Large intestine (tissue), 3 donors: ENCODE data around the gene GP1BB. TPM values are rescaled to one million over a fixed set of nuclear protein-coding genes. Genes with fewer than 3 reads are reported as not detected.
A peak's percentile ranks its signal among the peaks of the same experiment; 100 is the strongest.

ENCODE experiments used
- DNase-seq, 2 donors: peaks; one replicate each; pipeline versions ENCODE4 v3.0.0 to v3.0.0-alpha.2; 2013
- H3K27ac ChIP-seq: one replicate; pipeline ENCODE4 v1.5.1; 2013; ENCODE audit warnings: low read length
- H3K27me3 ChIP-seq: 2 replicates; pipeline ENCODE4 v1.6.1; 2013; ENCODE audit warnings: low read length; ENCODE audit not compliant: control insufficient read depth, insufficient read depth
- H3K36me3 ChIP-seq: 2 replicates; pipeline ENCODE4 v1.6.1; 2013; ENCODE audit warnings: low read length; ENCODE audit not compliant: control insufficient read depth, insufficient read depth
- H3K4me1 ChIP-seq: one replicate; pipeline ENCODE4 v1.6.1; 2013; ENCODE audit warnings: low read length; ENCODE audit not compliant: control insufficient read depth, insufficient read depth
- H3K4me3 ChIP-seq: one replicate; pipeline ENCODE4 v1.5.1; 2013; ENCODE audit warnings: low read length
- H3K9me3 ChIP-seq: one replicate; pipeline ENCODE4 v1.6.1; 2013; ENCODE audit warnings: mild to moderate bottlenecking, low read depth, low read length, moderate library complexity; ENCODE audit not compliant: control insufficient read depth
- WGBS: methylation state at CpG from one replicate; pipeline ENCODE4 v1.1.5; 2013; ENCODE audit warnings: low lambda C conversion rate; ENCODE audit not compliant: insufficient coverage; 5-methylcytosine and 5-hydroxymethylcytosine counted together
- polyA plus RNA-seq: library from polyadenylated mRNA; unstranded; fragments of 120-200 nt; gene quantifications from one replicate; pipeline ENCODE4 v1.2.1, GENCODE V29; 2013

Gene GP1BB
- polyA plus RNA-seq, 1 donor, result 4.4 TPM

DNA sequence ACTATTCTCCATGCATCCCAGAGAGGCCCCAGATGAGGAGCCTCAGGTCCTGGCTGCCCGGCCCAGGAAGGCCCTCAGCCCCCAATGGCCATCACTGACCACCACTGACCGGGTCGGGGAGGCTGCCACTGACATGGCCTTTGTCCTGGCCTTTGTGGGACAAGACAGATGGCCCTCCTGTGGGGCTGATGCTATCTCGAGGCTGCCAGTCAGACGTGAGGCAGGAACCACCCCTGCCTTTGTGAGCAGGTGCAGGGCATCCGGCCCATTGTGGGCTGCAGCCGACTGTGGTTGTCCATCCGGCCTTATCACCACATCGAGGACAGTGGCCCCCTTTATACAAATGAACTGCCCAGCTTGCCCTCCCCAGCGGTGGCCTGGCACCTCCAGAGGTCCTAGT lies 5.5 kb downstream of the GP1BB start:
- Histone ChIP-seq H3K27ac (no peak overlapping the region), H3K27me3 (peaks cover 31% of the 10 kb centered on the region), H3K36me3 (no peaks in the 10 kb centered on the region), H3K4me1 (peaks cover 7% of the 10 kb centered on the region), H3K4me3 (no peak overlapping the region), H3K9me3 (no peaks in the 10 kb centered on the region)
- WGBS, result no CpG with 5 or more reads among the region's 10 CpGs
- no peak for DNase-seq

DNA sequence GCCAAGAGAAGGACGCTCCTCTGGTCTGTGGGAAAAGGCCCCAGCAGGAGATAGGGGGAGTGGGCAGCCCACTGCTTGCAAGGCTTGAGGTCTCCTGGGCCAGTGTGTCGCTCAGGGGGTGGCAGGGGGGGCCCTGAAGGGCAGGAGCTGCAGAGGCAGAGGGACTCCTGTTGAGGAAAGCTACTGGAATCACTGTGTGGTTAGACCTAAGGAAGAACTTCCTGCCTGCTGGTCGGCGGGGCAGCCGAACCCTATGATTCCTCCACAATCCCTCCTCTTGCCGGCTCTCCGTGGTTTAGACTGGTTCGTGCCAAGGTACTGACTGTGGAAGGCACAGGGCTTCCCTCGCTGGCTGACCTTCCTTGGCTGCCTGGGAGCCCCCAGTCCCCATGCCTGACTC lies 6.2 kb downstream of the GP1BB start:
- Histone ChIP-seq H3K4me3 (no peak overlapping the region), H3K36me3 (no peaks in the 10 kb centered on the region), H3K4me1 (peaks cover 7% of the 10 kb centered on the region), H3K27me3 (peaks cover 28% of the 10 kb centered on the region), H3K27ac (no peak overlapping the region), H3K9me3 (no peaks in the 10 kb centered on the region)
- no CpG with 5 or more reads among the region's 9 CpGs for WGBS
- DNase-seq, result no peak

DNA sequence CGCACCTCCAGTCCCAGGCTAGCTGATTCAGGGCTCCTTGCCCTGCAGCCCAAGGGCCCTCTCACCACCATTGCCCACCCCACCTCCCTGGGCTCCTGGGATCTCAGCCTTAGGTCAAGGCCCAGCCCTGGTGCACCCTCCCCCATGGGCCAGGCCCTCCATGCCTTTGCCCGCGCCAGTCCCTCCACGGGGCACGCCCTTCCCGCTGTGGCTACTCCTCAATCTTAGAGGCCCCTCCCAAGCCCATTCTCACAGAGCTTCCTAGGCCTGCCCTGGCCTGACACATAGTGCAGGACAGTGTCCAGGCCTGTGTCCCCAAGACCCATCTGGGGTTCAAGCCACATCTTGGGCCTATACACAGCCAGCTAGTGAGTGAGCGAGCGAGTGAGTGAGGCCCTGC lies 6.9 kb downstream of the GP1BB start:
- Histone ChIP-seq H3K27me3 (peaks cover 21% of the 10 kb centered on the region), H3K9me3 (no peaks in the 10 kb centered on the region), H3K4me3 (no peak overlapping the region), H3K36me3 (no peaks in the 10 kb centered on the region), H3K27ac (no peak overlapping the region), H3K4me1 (peaks cover 7% of the 10 kb centered on the region)
- WGBS, result no CpG with 5 or more reads among the region's 8 CpGs
- DNase-seq, result no peak

DNA sequence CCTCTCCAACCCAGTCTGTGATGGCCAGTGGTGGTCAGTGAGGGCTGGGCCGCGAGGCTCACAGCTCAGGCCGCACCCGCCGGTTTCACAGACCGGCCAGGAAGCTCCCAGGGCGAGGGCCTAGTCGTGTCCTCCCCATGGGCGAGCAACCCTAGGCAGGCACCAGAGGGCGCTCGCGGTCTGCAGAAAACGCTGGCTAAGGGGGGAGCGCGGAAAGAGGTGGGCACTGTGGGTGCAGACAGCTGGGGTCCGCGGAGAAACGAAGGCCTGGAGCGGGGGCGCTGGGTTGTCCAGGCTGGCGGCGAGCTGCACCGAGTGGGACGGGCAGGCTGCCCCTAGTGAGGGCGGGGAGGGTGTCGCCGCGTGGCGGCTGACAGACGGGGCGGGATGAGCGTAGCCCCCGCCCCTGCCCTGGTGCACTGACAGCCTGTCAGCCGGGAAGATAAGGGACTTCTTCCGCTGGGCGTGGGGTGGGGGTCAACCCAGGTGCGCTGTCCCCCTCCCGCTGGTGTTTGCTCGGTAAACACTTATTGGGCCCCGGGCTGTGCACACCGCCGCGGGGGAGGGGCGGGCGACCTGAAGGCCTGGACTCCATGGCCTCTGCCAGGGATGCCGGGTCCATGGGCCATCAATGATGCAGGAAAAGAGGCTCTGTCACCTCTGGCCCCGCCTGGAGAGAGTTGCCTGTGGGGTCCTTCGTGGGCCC lies 7.5 kb downstream of the GP1BB start:
- peak; percentile 62 to 64 for DNase-seq
- H3K36me3 ChIP-seq, result no peaks in the 10 kb centered on the region
- H3K4me3 ChIP-seq, result peak overlapping the region; percentile 31
- no peaks in the 10 kb centered on the region for H3K9me3 ChIP-seq
- no peak overlapping the region for H3K27ac ChIP-seq
- peaks cover 7% of the 10 kb centered on the region for H3K4me1 ChIP-seq
- peaks cover 21% of the 10 kb centered on the region for H3K27me3 ChIP-seq
- WGBS, result no CpG with 5 or more reads among the region's 48 CpGs

DNA sequence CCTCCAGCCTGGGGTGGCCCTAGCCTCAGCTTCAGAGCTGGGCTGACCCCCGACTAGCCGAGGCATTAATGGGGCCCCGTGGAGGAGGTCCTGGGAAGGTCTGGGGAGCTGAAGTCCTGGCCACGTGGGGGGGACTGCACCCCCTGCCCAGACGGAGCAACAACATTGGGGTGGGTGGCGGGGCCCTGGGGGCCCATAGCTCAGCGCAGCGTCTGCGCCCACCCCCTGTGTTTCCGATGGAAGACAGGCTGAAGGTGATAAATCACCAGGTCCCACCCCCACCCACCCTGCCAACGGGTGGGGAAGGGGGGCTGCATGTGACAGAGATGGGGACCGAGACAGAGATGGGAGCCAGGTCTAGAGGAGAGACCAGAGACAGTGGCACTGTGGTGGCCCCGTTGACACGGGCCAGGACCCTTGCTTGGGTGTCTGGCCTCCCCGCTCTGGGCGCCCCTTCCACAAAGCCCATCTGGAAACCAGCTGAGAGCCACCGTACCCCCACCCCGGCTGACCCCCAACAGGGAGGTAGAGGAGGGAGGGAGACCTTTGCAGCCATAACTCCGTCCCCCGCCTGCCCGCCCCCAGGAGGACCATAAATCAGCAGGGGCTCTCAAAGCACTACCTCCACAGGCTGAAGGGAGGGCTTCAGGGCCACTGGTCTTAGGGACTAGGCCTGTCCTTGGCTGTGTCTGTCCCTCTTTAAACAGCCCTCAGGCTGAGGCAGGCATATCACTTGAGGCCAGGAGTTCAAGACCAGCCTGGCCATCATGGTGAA lies 8.2 kb downstream of the GP1BB start:
- H3K4me1 ChIP-seq, result peaks cover 7% of the 10 kb centered on the region
- no peak overlapping the region for H3K27ac ChIP-seq
- H3K36me3 ChIP-seq, result no peaks in the 10 kb centered on the region
- WGBS, result no CpG with 5 or more reads among the region's 21 CpGs
- DNase-seq, result no peak
- peaks cover 27% of the 10 kb centered on the region for H3K27me3 ChIP-seq
- no peak overlapping the region for H3K4me3 ChIP-seq
- no peaks in the 10 kb centered on the region for H3K9me3 ChIP-seq

DNA sequence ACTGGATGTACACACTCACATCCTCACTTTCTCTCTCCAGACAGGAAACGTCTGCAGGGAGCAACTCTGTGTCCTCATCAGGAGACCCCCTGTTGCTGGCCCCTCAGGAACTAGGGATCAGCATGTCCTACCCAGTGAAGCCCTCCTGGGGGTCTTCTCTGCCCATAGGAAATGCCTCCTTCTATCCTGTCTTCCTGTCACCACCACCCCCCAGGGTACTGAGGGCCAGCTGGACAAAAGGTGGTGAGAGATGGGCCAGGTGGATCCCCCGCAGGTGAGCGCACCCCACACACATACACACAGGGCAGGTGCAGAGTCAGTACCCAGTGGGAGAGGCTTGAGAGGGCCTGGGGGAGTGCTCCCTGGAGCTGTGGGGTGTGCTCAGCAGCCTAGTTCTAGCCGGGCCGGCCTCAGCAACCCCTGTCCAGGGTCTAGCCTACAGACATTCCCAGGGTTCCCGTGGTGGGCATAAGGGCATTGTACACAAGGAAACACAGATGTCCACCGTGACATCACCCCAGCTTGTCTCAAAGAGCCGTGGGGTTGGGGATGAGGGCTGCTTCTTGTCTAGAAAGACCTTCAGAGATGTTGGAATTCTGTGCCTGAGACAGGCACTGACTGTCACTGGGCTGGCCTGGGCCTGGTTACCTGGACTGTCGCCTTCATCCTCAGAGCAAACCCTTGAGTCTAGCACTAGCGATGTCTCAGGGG lies 9.2 kb downstream of the GP1BB start:
- Histone ChIP-seq H3K27ac (no peak overlapping the region), H3K36me3 (no peaks in the 10 kb centered on the region), H3K9me3 (no peaks in the 10 kb centered on the region), H3K4me3 (no peak overlapping the region), H3K27me3 (peaks cover 37% of the 10 kb centered on the region), H3K4me1 (peaks cover 7% of the 10 kb centered on the region)
- WGBS, result no CpG with 5 or more reads among the region's 10 CpGs
- no peak for DNase-seq

DNA sequence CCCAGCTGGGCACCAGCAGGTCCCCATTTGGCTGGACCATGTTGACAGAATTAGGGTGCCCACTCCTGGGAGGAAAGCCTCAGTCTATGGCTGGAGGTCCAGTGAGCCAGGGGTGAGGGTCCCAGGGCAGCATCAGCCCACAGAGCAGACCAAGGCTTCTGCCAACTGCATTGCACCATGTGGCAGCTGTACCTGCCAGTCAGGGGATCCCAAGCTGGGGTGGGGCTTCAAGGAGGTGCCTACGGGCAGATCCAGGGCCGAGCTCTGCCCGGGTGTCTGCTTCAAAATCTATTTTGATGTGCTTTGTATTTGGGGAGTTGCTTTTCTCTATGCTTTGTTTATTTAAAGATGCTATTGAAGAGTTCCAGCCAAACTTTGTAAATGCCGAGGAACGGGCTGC lies 10.4 kb downstream of the GP1BB start:
- no peaks in the 10 kb centered on the region for H3K9me3 ChIP-seq
- H3K27ac ChIP-seq, result no peak overlapping the region
- no CpG with 5 or more reads among the region's 5 CpGs for WGBS
- DNase-seq, result no peak
- no peaks in the 10 kb centered on the region for H3K36me3 ChIP-seq
- H3K4me3 ChIP-seq, result no peak overlapping the region
- H3K4me1 ChIP-seq, result peaks cover 7% of the 10 kb centered on the region
- peaks cover 30% of the 10 kb centered on the region for H3K27me3 ChIP-seq

DNA sequence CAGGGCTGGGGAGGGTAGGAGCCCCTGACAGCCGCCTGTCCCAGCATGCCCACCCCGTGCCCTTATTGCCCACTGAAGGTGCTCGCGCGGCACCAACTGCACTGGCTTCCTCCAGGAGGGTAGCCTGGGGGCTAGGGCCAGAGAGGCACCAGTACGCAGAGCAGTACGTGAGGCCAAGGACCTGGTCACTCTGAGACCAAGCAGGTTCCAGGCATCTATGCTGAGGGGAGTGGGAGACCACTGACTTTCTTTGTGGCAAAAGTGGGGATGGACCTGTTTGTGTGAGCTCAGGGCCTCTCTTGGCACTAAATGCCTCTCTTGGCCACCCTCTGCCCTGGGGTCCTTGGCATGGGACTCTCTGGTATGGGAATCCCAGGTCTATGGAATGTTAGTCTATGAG lies 10.8 kb downstream of the GP1BB start:
- H3K4me3 ChIP-seq, result no peak overlapping the region
- no peak for DNase-seq
- H3K4me1 ChIP-seq, result peaks cover 7% of the 10 kb centered on the region
- no peaks in the 10 kb centered on the region for H3K36me3 ChIP-seq
- H3K9me3 ChIP-seq, result no peaks in the 10 kb centered on the region
- H3K27me3 ChIP-seq, result peaks cover 30% of the 10 kb centered on the region
- no CpG with 5 or more reads among the region's 7 CpGs for WGBS
- H3K27ac ChIP-seq, result no peak overlapping the region

DNA sequence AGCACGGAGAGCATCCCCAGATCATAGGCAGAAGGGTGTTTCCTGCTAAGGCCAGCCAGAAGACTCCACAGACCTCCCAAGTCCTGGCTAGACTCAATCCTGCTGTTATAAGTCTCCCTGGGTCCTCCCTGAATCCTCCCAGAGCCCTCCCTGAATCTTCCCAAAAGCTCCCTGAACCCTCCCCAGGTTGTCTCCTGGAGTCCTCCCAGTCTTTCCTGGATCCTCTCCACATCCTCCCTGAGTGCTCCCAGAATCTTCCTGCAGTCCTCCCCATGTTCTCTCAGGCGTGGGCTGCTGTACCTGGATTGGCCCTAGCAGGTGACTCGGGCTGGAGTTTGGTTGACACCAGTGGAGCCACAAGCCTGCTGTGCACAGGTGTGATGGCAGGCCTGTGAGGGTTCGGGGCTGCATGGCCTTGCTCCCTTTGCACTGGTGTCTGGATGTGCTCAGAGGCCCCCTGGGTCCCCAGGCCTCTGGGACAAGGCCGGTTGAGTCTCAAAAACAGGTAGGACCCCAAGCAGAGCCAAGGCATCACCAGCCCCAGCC lies 11.6 kb downstream of the GP1BB start:
- no peak overlapping the region for H3K4me3 ChIP-seq
- peaks cover 30% of the 10 kb centered on the region for H3K27me3 ChIP-seq
- WGBS, result no CpG with 5 or more reads among the region's 5 CpGs
- H3K27ac ChIP-seq, result no peak overlapping the region
- H3K4me1 ChIP-seq, result peaks cover 7% of the 10 kb centered on the region
- no peaks in the 10 kb centered on the region for H3K9me3 ChIP-seq
- DNase-seq, result no peak
- no peaks in the 10 kb centered on the region for H3K36me3 ChIP-seq
